Lower lobe of right lung (tissue), 2 donors: Measurements from ENCODE around the gene CLSTN2. TPM values are rescaled to one million over a fixed set of nuclear protein-coding genes. Genes with fewer than 3 reads are reported as not detected.

ENCODE experiments used
- ATAC-seq, 2 donors: fragments of 200-7000 bp; cut with Tn5 transposase; one replicate each; pipeline ENCODE4 v1.9.1; 2020 to 2022; ENCODE audit warnings: mild to moderate bottlenecking in 2 of 2, moderate library complexity in 2 of 2
- DNase-seq: peaks from one replicate; pipeline ENCODE4 v3.0.0-alpha.2; 2020
- H3K27ac ChIP-seq: fragments of 200-600 bp; one replicate; pipeline ENCODE4 v1.8.0; 2022
- H3K27me3 ChIP-seq: fragments of 200-600 bp; one replicate; pipeline ENCODE4 v1.8.0; 2022; ENCODE audit warnings: low read depth
- H3K36me3 ChIP-seq: fragments of 200-600 bp; one replicate; pipeline ENCODE4 v1.8.0; 2022; ENCODE audit warnings: mild to moderate bottlenecking
- H3K4me1 ChIP-seq: fragments of 200-600 bp; one replicate; pipeline ENCODE4 v1.8.0; 2022
- H3K4me3 ChIP-seq: fragments of 200-600 bp; one replicate; pipeline ENCODE4 v1.8.0; 2022; ENCODE audit warnings: mild to moderate bottlenecking
- H3K9me3 ChIP-seq: fragments of 200-600 bp; one replicate; pipeline ENCODE4 v1.8.0; 2022
- CTCF ChIP-seq: fragments of 200-600 bp; IDR thresholded peaks from one replicate; pipeline ENCODE4 v1.8.0; 2022; ENCODE audit warnings: antibody characterized with exemption, mild to moderate bottlenecking
- intact Hi-C: fragments of 100-400 bp; cut with DNase I; formaldehyde crosslinking; loops from one replicate; pipeline ENCODE4 v1.11.0; 2022
- total RNA-seq: library from RNA; stranded (reverse); fragmentation: NEBNext Ultra II Directional; extraction: Animal tissue kit (Norgen Biotek cat#: 25700); gene quantifications from one replicate; pipeline ENCODE4 v1.2.1, GENCODE V29; 2021
- donor health status: DM: no; HTN: yes; CAD: no; lungs with severe emphysema.

The CLSTN2 gene
- total RNA-seq, 1 donor from 2014 or later: 4.5 TPM

GRCh38 chr3:140265302-140265701 is 330.3 kb downstream of the CLSTN2 start:
- intact Hi-C loops: no loop called here
- no peaks in the 10 kb centered on the region for H3K9me3 ChIP-seq
- no peak for TF ChIP-seq CTCF
- ATAC-seq (no peak), DNase-seq (no peak)
- no peak overlapping the region for H3K4me3 ChIP-seq
- no peak overlapping the region for H3K27ac ChIP-seq
- no peaks in the 10 kb centered on the region for H3K27me3 ChIP-seq
- H3K36me3 ChIP-seq: no peaks in the 10 kb centered on the region
- no peaks in the 10 kb centered on the region for H3K4me1 ChIP-seq

GRCh38 chr3:140268103-140268502 is 333.1 kb downstream of the CLSTN2 start:
- H3K27ac ChIP-seq: no peak overlapping the region
- H3K4me1 ChIP-seq: no peaks in the 10 kb centered on the region
- ATAC-seq (no peak), DNase-seq (no peak)
- H3K27me3 ChIP-seq: no peaks in the 10 kb centered on the region
- no peaks in the 10 kb centered on the region for H3K9me3 ChIP-seq
- intact Hi-C loops: no loop called here
- TF ChIP-seq CTCF: no peak
- no peak overlapping the region for H3K4me3 ChIP-seq
- no peaks in the 10 kb centered on the region for H3K36me3 ChIP-seq

GRCh38 chr3:140268610-140269009 is 333.6 kb downstream of the CLSTN2 start:
- no peaks in the 10 kb centered on the region for H3K36me3 ChIP-seq
- ATAC-seq: no peak
- TF ChIP-seq CTCF: no peak

GRCh38 chr3:140270329-140270728 is 335.3 kb downstream of the CLSTN2 start:
- intact Hi-C loops: no loop called here
- no peaks in the 10 kb centered on the region for H3K9me3 ChIP-seq
- TF ChIP-seq CTCF: no peak
- no peaks in the 10 kb centered on the region for H3K36me3 ChIP-seq
- H3K4me3 ChIP-seq: no peak overlapping the region
- H3K4me1 ChIP-seq: no peaks in the 10 kb centered on the region
- ATAC-seq (no peak), DNase-seq (no peak)
- no peak overlapping the region for H3K27ac ChIP-seq
- no peaks in the 10 kb centered on the region for H3K27me3 ChIP-seq

More at GRCh38 chr3:140268610-140269009, 333.6 kb downstream of the CLSTN2 start:
- H3K27ac ChIP-seq: no peak overlapping the region
- intact Hi-C loops: no loop called here
- H3K27me3 ChIP-seq: no peaks in the 10 kb centered on the region
- no peak for DNase-seq
- H3K9me3 ChIP-seq: no peaks in the 10 kb centered on the region
- no peak overlapping the region for H3K4me3 ChIP-seq
- no peaks in the 10 kb centered on the region for H3K4me1 ChIP-seq

GRCh38 chr3:140273542-140274195 is 338.7 kb downstream of the CLSTN2 start:
- Histone ChIP-seq H3K36me3 (no peaks in the 10 kb centered on the region), H3K9me3 (no peaks in the 10 kb centered on the region), H3K4me1 (no peaks in the 10 kb centered on the region), H3K27me3 (no peaks in the 10 kb centered on the region), H3K4me3 (no peak overlapping the region), H3K27ac (no peak overlapping the region)
- DNase-seq: no peak
- no peak for ATAC-seq
- TF ChIP-seq CTCF: no peak
- intact Hi-C loops: no loop called here
